ENCODE measurements around the gene ASTN2. TPM values are rescaled to one million over a fixed set of nuclear protein-coding genes. Genes with fewer than 3 reads are reported as not detected.

The ASTN2 gene
- total and polyA plus RNA-seq, 2 experiments from 2014 or later, result 5.6 to 7.7 TPM

GRCh38 chr9:116705531-116705930 lies 709.3 kb downstream of the ASTN2 start:
- Histone ChIP-seq H3K27me3 (no peaks in the 10 kb centered on the region), H3K4me1 (ENCODE audit: low read depth) (no peaks in the 10 kb centered on the region), H3K27ac (no peak overlapping the region), H3K9me3 (ENCODE audit: low read depth) (no peaks in the 10 kb centered on the region), H3K4me3 (no peak overlapping the region), H3K36me3 (no peaks in the 10 kb centered on the region)
- TF ChIP-seq CTCF (IDR thresholded peaks at IDR 0.05; ENCODE audit: low read depth, low read length), result no peak
- no peak for DNase-seq (ENCODE audit: low read depth in 1 of 2, low spot score in 1 of 2)

DNA sequence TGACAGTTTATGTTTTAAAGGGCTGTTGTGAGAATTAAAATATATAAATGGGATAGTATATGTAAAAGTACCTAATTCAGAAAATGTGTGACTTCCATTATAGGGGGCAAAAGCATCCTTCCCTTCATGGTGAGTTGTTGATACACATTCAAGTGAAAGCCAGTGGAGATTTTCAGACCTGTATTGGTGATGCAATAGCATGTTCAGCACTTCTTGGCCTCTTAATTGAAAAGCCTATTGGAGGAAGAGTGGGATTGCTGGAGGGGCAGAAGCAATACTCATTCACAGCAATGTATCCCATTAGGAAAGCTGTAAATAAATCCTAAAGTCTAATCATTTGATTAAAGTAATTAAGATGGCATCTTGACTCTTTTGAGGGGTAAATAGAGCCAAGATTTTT lies 710.4 kb downstream of the ASTN2 start:
- Histone ChIP-seq H3K36me3 (peaks cover 3% of the 10 kb centered on the region), H3K4me3 (no peak overlapping the region), H3K27ac (no peak overlapping the region), H3K4me1 (ENCODE audit: low read depth) (no peaks in the 10 kb centered on the region), H3K27me3 (no peaks in the 10 kb centered on the region), H3K9me3 (ENCODE audit: low read depth) (no peaks in the 10 kb centered on the region)
- TF ChIP-seq CTCF (IDR thresholded peaks at IDR 0.05; ENCODE audit: low read depth, low read length), result no peak
- no peak for DNase-seq (ENCODE audit: low read depth in 1 of 2, low spot score in 1 of 2)

DNA sequence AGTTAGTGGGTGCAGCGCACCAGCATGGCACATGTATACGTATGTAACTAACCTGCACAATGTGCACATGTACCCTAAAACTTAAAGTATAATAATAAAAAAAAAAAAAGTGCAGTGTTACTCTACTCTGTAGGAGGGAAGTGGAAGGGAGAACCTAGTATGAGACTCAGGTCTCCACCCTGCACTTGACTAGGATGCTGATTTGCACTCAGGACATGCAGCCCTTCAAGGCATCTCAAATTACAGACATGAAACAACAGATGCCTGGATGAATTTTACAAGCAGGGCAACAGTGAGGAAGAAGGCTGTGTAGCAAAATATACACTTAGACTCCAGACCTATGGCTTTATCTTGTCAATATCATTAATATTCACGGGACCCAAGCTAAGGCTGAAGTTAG lies 711.2 kb downstream of the ASTN2 start:
- TF ChIP-seq CTCF (IDR thresholded peaks at IDR 0.05; ENCODE audit: low read depth, low read length), result no peak
- Histone ChIP-seq H3K9me3 (ENCODE audit: low read depth) (no peaks in the 10 kb centered on the region), H3K27me3 (no peaks in the 10 kb centered on the region), H3K4me3 (no peak overlapping the region), H3K4me1 (ENCODE audit: low read depth) (no peaks in the 10 kb centered on the region), H3K36me3 (peaks cover 9% of the 10 kb centered on the region), H3K27ac (no peak overlapping the region)
- DNase-seq (ENCODE audit: low read depth in 1 of 2, low spot score in 1 of 2), result no peak

DNA sequence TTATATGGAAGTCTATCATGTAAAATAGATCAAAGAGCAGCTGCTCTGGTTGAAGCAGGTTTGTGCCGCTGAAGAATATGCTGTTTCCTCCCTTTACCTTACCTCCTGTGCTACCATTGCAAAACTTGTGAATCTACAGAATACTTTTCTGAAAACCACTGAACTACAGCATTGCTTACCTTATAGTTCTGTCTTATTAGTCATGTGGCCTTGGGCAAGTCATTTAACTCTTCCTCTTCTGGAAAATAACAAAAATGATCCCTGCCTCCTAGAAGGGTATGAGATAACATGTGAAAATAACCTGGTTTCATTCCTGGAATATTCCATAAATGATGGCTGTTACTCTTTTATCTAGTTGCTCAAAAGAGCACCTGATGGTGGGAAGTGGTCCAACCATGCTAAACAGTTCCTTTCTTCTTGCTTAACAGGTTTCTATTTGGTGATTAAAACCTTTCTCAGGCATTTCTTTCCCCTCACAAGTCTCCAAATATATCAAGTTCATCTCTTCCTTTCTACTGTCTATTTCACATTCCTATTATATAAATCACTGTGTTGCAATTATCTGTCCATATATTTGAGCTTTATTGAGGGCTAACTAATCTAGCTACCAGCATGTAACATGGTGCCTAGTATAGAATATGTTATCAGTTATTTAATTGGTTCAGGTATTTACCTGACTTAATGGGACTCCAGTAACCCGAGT lies 712.8 kb downstream of the ASTN2 start:
- Histone ChIP-seq H3K9me3 (ENCODE audit: low read depth) (no peaks in the 10 kb centered on the region), H3K27ac (no peak overlapping the region), H3K27me3 (no peaks in the 10 kb centered on the region), H3K4me3 (no peak overlapping the region), H3K36me3 (peaks cover 20% of the 10 kb centered on the region), H3K4me1 (ENCODE audit: low read depth) (no peaks in the 10 kb centered on the region)
- DNase-seq (ENCODE audit: low read depth in 1 of 2, low spot score in 1 of 2), result no peak
- no peak for TF ChIP-seq CTCF (IDR thresholded peaks at IDR 0.05; ENCODE audit: low read depth, low read length)

- no peak for TF ChIP-seq CTCF (IDR thresholded peaks at IDR 0.05; ENCODE audit: low read depth, low read length)
- H3K27ac ChIP-seq, result no peak overlapping the region
- peaks cover 20% of the 10 kb centered on the region for H3K36me3 ChIP-seq
Measured at GRCh38 chr9:116700882-116701865, 713.7 kb downstream of the ASTN2 start.

More at GRCh38 chr9:116700882-116701865, 713.7 kb downstream of the ASTN2 start:
- Histone ChIP-seq H3K9me3 (ENCODE audit: low read depth) (no peaks in the 10 kb centered on the region), H3K4me3 (no peak overlapping the region), H3K4me1 (ENCODE audit: low read depth) (no peaks in the 10 kb centered on the region), H3K27me3 (no peaks in the 10 kb centered on the region)
- no peak for DNase-seq (ENCODE audit: low read depth in 1 of 2, low spot score in 1 of 2)
